HCT116 (cell line): Measurements from ENCODE around the gene BMP2K. TPM values are rescaled to one million over a fixed set of nuclear protein-coding genes. Genes with fewer than 3 reads are reported as not detected.
A peak's percentile ranks its signal among the peaks of the same experiment; 100 is the strongest.

ENCODE experiments used
- ATAC-seq: fragments of 200-7000 bp; cut with Tn5 transposase; 2 replicates; pipeline ENCODE4 v1.9.1; 2020; ENCODE audit warnings: mild to moderate bottlenecking, moderate library complexity
- BruUV-seq: library from RNA; stranded (reverse); fragments of 400-500 nt; replicated peaks from 2 replicates; lab custom pipeline; 2021; lab: Mats Ljungman, UMichigan
- CTCF ChIA-PET: fragments of 300-600 bp; sonication (Branson Sonifier 250); formaldehyde crosslinking; loops from one replicate; lab custom pipeline; 2021; ENCODE audit warnings: antibody characterized with exemption; lab: Charles Lee
- POLR2A ChIA-PET: fragments of 300-600, 350-600 bp; sonication (Branson Sonifier 250); formaldehyde crosslinking; loops from one replicate; lab custom pipeline; 2021; ENCODE audit warnings: antibody characterized with exemption; lab: Charles Lee
- RAD21 ChIA-PET, 2 experiments: fragments of 300-600 bp; sonication (Branson Sonifier 250); formaldehyde crosslinking; loops; one replicate each; lab custom pipeline; 2023; ENCODE audit warnings: low total read pairs in 2 of 2; ENCODE audit not compliant: uncharacterized antibody in 2 of 2, unreplicated experiment in 2 of 2, low non-redundant PET in 1 of 2; lab: Charles Lee
- DNase-seq: peaks from one replicate; pipeline ENCODE4 v3.0.0-alpha.2; 2010; ENCODE audit warnings: low read depth, low spot score
- H2AFZ ChIP-seq: fragments of 200-600 bp; shearing (Covaris generic), sonication (generic); 2 replicates; pipeline ENCODE4 v1.6.1; 2017; ENCODE audit warnings: low read depth, mixed run types, mixed read lengths, antibody characterized with exemption, low read length; ENCODE audit not compliant: poor library complexity, severe bottlenecking
- H3K27ac ChIP-seq: 2 replicates; pipeline ENCODE4 v1.5.1; 2012; ENCODE audit warnings: low read depth, low read length
- H3K27me3 ChIP-seq: fragments of 200-600 bp; sonication (generic); 2 replicates; pipeline ENCODE4 v1.6.1; 2016; ENCODE audit warnings: mixed run types, low read length, mixed read lengths; ENCODE audit not compliant: insufficient read depth
- H3K36me3 ChIP-seq, 2 experiments: fragments of 200-500 bp in 1 of 2; fragments of 200-600 bp in 1 of 2; sonication (Bioruptor generic) in 1 of 2; sonication (generic) in 1 of 2; 2 replicates each; pipeline versions ENCODE4 v1.5.1 to v1.6.1; 2014 to 2016; ENCODE audit warnings: low read length in 2 of 2, inconsistent platforms in 1 of 2, mixed read lengths in 1 of 2, mixed run types in 1 of 2; ENCODE audit not compliant: insufficient read depth in 2 of 2, control insufficient read depth in 1 of 2
- H3K4me1 ChIP-seq, 2 experiments: fragments of 200-600 bp in 1 of 2; sonication (generic) in 1 of 2; 2 replicates each; pipeline versions ENCODE4 v1.5.1 to v1.6.1; 2012 to 2017; ENCODE audit warnings: low read length in 2 of 2, inconsistent platforms in 1 of 2, mild to moderate bottlenecking in 1 of 2, mixed read lengths in 1 of 2, mixed run types in 1 of 2, moderate library complexity in 1 of 2; ENCODE audit not compliant: insufficient read depth in 2 of 2, control insufficient read depth in 1 of 2
- H3K4me2 ChIP-seq: fragments of 200-600 bp; sonication (generic); 2 replicates; pipeline ENCODE4 v1.6.1; 2017; ENCODE audit warnings: mixed run types, low read length, mixed read lengths
- H3K4me3 ChIP-seq, 2 experiments: fragments of 200-600 bp in 1 of 2; sonication (generic) in 1 of 2; replicated peaks in 1 of 2; 2 replicates each; pipeline ENCODE4 v1.5.1; 2011 to 2016; ENCODE audit warnings: low read length in 2 of 2, control low read depth in 1 of 2, low read depth in 1 of 2, mild to moderate bottlenecking in 1 of 2, mixed read lengths in 1 of 2, mixed run types in 1 of 2
- H3K79me2 ChIP-seq: fragments of 200-600 bp; sonication (generic); 2 replicates; pipeline ENCODE4 v1.6.1; 2017; ENCODE audit warnings: mild to moderate bottlenecking, mixed run types, low read length, moderate library complexity, mixed read lengths; ENCODE audit not compliant: insufficient read depth
- H3K9ac ChIP-seq: fragments of 200-600 bp; sonication (generic); 2 replicates; pipeline ENCODE4 v1.6.1; 2016; ENCODE audit warnings: low read length, mixed read lengths
- H3K9me2 ChIP-seq: fragments of 200-600 bp; sonication (generic), shearing (Covaris generic); 2 replicates; pipeline ENCODE4 v1.6.1; 2017; ENCODE audit warnings: mixed run types, mild to moderate bottlenecking, moderate library complexity; ENCODE audit not compliant: insufficient read depth
- H3K9me3 ChIP-seq, 2 experiments: fragments of 200-500 bp in 1 of 2; fragments of 200-600 bp in 1 of 2; sonication (Bioruptor generic) in 1 of 2; sonication (generic) in 1 of 2; 2 replicates each; pipeline ENCODE4 v1.6.1; 2014 to 2017; ENCODE audit warnings: low read length in 2 of 2, mixed read lengths in 2 of 2, inconsistent platforms in 1 of 2, low read depth in 1 of 2, mild to moderate bottlenecking in 1 of 2, mixed run types in 1 of 2, moderate library complexity in 1 of 2; ENCODE audit not compliant: control insufficient read depth in 1 of 2, insufficient read depth in 1 of 2
- H4K20me1 ChIP-seq: fragments of 200-600 bp; sonication (generic), shearing (Covaris generic); 2 replicates; pipeline ENCODE4 v1.6.1; 2017; ENCODE audit warnings: mixed run types, mild to moderate bottlenecking, moderate library complexity; ENCODE audit not compliant: insufficient read depth
- CBX3 ChIP-seq: IDR thresholded peaks from 2 replicates; pipeline ENCODE4 v1.6.1; 2012; ENCODE audit warnings: low read depth
- CEBPB ChIP-seq: IDR thresholded peaks from 2 replicates; pipeline ENCODE4 v1.6.1; 2012; ENCODE audit warnings: low read depth
- CTCF ChIP-seq, 3 experiments: fragments of 200-600 bp in 1 of 3; sonication (generic) in 1 of 3; IDR thresholded peaks in 2 of 3; conservative IDR thresholded peaks in 1 of 3; 2 replicates each; pipeline ENCODE4 v1.5.1; 2012 to 2017; ENCODE audit warnings: low read depth in 2 of 3, low read length in 2 of 3, antibody characterized with exemption in 1 of 3, borderline replicate concordance in 1 of 3, control low read depth in 1 of 3, mild to moderate bottlenecking in 1 of 3, mixed read lengths in 1 of 3, mixed run types in 1 of 3, moderate library complexity in 1 of 3; ENCODE audit not compliant: insufficient read depth in 1 of 3
- EZH2phosphoT487 ChIP-seq: fragments of 200-600 bp; IDR thresholded peaks from 2 replicates; pipeline ENCODE4 v1.6.1; 2018; ENCODE audit warnings: antibody characterized with exemption, borderline replicate concordance
- FOSL1 ChIP-seq: IDR thresholded peaks from 2 replicates; pipeline ENCODE4 v1.6.1; 2012; ENCODE audit warnings: low read depth
- RAD21 ChIP-seq: IDR thresholded peaks from 2 replicates; pipeline ENCODE4 v1.6.1; 2012; ENCODE audit warnings: low read depth, mild to moderate bottlenecking
- REST ChIP-seq: IDR thresholded peaks from 2 replicates; pipeline ENCODE4 v1.6.1; 2012; ENCODE audit warnings: low read depth
- SIN3A ChIP-seq: IDR thresholded peaks from 2 replicates; pipeline ENCODE4 v1.6.1; 2012; ENCODE audit warnings: low read depth
- SRF ChIP-seq: IDR thresholded peaks from 2 replicates; pipeline ENCODE4 v1.6.1; 2012; ENCODE audit warnings: low read depth
- intact Hi-C: fragments of 100-400 bp; cut with micrococcal nuclease; formaldehyde crosslinking; loops from 2 replicates; pipeline ENCODE4 v1.10.0; 2022
- total RNA-seq: library from RNA; stranded (reverse); gene quantifications from one replicate; pipeline ENCODE4 v1.2.1, GENCODE V29; 2021; ENCODE audit not compliant: unreplicated experiment

BMP2K gene
- total RNA-seq, 1 experiment from 2014 or later: 27.7 TPM

DNA sequence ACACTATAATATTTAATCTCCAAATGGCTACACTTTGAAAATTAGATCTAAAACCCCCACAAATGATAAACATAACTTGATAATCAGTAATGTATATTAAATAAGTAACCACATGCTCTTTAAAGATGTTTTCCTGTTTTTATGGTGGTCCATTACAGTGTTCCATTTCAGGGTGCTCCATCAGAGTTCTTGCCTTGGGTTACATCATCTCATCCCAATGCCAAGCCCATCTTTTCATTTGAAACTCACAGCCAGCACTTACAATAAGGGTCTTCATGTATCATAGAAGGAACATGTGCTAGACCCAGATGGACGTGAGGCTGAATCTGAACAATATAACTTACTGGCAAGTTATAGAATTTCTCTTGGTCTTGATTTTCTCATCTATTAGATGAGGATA, 173.6 kb downstream of the BMP2K start:
- intact Hi-C loops: no loop called here
- ATAC-seq (no peak), DNase-seq (no peak)
- H3K27ac ChIP-seq: no peak overlapping the region
- H3K4me1 ChIP-seq: no peaks in the 10 kb centered on the region
- H3K9me2 ChIP-seq: no peaks in the 10 kb centered on the region
- TF ChIP-seq FOSL1 (no peak), CEBPB (peak; percentile 37; the same call in 1 of the 2 replicates)
- no peaks in the 10 kb centered on the region for H4K20me1 ChIP-seq
- CTCF ChIA-PET: no interaction called here
- POLR2A ChIA-PET: no interaction called here
- no peak overlapping the region for H3K4me2 ChIP-seq
- no peaks in the 10 kb centered on the region for H3K79me2 ChIP-seq
- no peak overlapping the region for H3K4me3 ChIP-seq
- H3K36me3 ChIP-seq: no peaks in the 10 kb centered on the region
- no peak overlapping the region for H2AFZ ChIP-seq
- H3K27me3 ChIP-seq: no peaks in the 10 kb centered on the region
- RAD21 ChIA-PET: no interaction called here
- no peaks in the 10 kb centered on the region for H3K9me3 ChIP-seq
- no peak overlapping the region for H3K9ac ChIP-seq
- BruUV-seq: no TSS peak

DNA sequence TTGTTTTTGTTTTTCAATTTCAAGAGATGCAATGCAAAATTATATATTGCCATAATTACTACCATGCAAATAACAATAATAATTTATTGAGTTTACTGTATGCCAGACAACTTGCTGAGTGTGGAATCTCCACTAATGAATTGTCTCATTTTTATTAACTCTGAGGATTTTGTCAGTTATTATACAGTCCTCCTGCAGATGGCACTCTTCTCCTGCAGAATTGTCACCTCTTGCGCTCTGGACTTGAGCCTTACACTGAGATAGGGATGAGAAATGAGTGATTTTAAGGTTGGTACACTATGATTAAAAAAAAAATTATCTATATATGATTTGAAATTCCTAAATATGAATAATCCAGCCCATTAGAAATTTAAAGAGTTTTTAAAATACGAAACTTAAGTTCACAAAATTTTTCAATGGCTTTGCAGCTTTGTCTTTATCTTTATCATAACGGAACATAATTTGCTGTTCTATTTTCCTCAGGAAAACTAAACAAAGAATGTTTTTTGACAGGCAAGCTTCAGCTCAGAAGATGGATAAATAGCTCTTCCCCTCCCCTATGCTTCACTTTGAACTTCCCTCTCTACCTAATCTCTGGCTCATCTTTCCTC, 175.8 kb downstream of the BMP2K start:
- no peaks in the 10 kb centered on the region for H4K20me1 ChIP-seq
- no peak overlapping the region for H3K4me2 ChIP-seq
- no peak overlapping the region for H3K4me3 ChIP-seq
- H3K27ac ChIP-seq: no peak overlapping the region
- H2AFZ ChIP-seq: no peak overlapping the region
- ChIA-PET POLR2A (no interaction called here), CTCF (interaction anchor here (0.6 to 3.2 kb wide), 7 partner anchors 9 to 1384 kb away, joined by 3 to 25 read pairs (median 3); partner anchors contain the start of genes CFAP299 and PAQR3), RAD21 (no interaction called here)
- H3K9me3 ChIP-seq: no peaks in the 10 kb centered on the region
- H3K27me3 ChIP-seq: no peaks in the 10 kb centered on the region
- H3K9ac ChIP-seq: no peak overlapping the region
- ATAC-seq: peak; percentile 81
- no peak for TF ChIP-seq SRF
- TF ChIP-seq CBX3: no peak
- TF ChIP-seq CTCF (IDR thresholded peaks at IDR 0.05 in 2 of 3, conservative IDR thresholded peaks at IDR 0.05 in 1 of 3; ENCODE audit: borderline replicate concordance in 1 of 3, insufficient read depth in 1 of 3, low read depth in 2 of 3, low read length in 2 of 3): peak; percentile 55 to 72 (median 57); a peak in 5 of 6 replicates
- TF ChIP-seq RAD21: peak; percentile 83
- TF ChIP-seq EZH2phosphoT487: no peak
- TF ChIP-seq SIN3A: no peak
- TF ChIP-seq REST: no peak
- no peaks in the 10 kb centered on the region for H3K9me2 ChIP-seq
- peak; percentile 32 for DNase-seq
- no peaks in the 10 kb centered on the region for H3K4me1 ChIP-seq
- intact Hi-C loops: loop anchor here (1.0 kb wide), 3 partner anchors 624 to 1384 kb away; no protein-coding TSS in a partner anchor
- no peaks in the 10 kb centered on the region for H3K79me2 ChIP-seq
- no peaks in the 10 kb centered on the region for H3K36me3 ChIP-seq
- BruUV-seq: no TSS peak
